ENCODE results near the gene RASSF3. TPM values are rescaled to one million over a fixed set of nuclear protein-coding genes. Genes with fewer than 3 reads are reported as not detected.
A peak's percentile ranks its signal among the peaks of the same experiment; 100 is the strongest.

The RASSF3 gene, protein sequence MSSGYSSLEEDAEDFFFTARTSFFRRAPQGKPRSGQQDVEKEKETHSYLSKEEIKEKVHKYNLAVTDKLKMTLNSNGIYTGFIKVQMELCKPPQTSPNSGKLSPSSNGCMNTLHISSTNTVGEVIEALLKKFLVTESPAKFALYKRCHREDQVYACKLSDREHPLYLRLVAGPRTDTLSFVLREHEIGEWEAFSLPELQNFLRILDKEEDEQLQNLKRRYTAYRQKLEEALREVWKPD
- total RNA-seq (100 to 1,000 TPM; 118 to 127 TPM), total RNA-seq (30.8 to 407 (median 175) reads per million in 172 experiments)
- 95.7 TPM for polyA plus RNA-seq (2013, experiment 1 of 2)
- polyA plus RNA-seq (2013, experiment 2 of 2), result 96.3 TPM

- intact Hi-C loops (cut with DNase I, micrococcal nuclease), result loop anchor here in 1 of 2 experiments (2.0 to 5.0 kb wide), 2 partner anchors 42 to 85 kb away; no protein-coding TSS in a partner anchor
- H3K4me1 Mint-ChIP-seq (ENCODE audit: low read depth), result peaks cover 43% of the 10 kb centered on the region
- Histone ChIP-seq H3K9me3 (ENCODE audit: control insufficient read depth in 1 of 2, insufficient read depth in 1 of 2, low read length in 2 of 2) (no peaks in the 10 kb centered on the region), H3K4me3 (ENCODE audit: low read length) (peak within 1 kb of the TSS; percentile 87), H3K27ac (ENCODE audit: low read depth in 1 of 2, low read length in 2 of 2) (peak within 1 kb of the TSS; percentile 69 to 86), H3K36me3 (ENCODE audit: insufficient read depth, low read length) (peaks cover 17% of the 10 kb centered on the region), H3K27me3 (ENCODE audit: control insufficient read depth in 1 of 2, insufficient read depth in 2 of 2, low read length in 2 of 2) (no peaks in the 10 kb centered on the region), H3K4me1 (ENCODE audit: insufficient read depth, low read length) (peaks cover 38% of the 10 kb centered on the region)
- H3K27me3 Mint-ChIP-seq, result no peaks in the 10 kb centered on the region
- peaks cover 55% of the 10 kb centered on the region for H3K36me3 Mint-ChIP-seq (ENCODE audit: low read depth)
- POLR2A ChIA-PET, result interaction anchor here (0.7 to 5.7 kb wide), 28 partner anchors 10 to 559 kb away, joined by 3 to 137 read pairs (median 6); partner anchors contain the start of genes C12orf56, KICS2 and LEMD3
- DNase-seq, result peak; percentile 46 to 92 (median 76)
- peak; percentile 57 for ATAC-seq (ENCODE audit: poor library complexity)
- H3K27ac Mint-ChIP-seq, result peak within 1 kb of the TSS; percentile 93
- TF ChIP-seq CTCF (IDR thresholded peaks at IDR 0.05), result no peak
- H3K4me3 Mint-ChIP-seq, result peak within 1 kb of the TSS; percentile 98
- H3K9me3 Mint-ChIP-seq, result no peaks in the 10 kb centered on the region
- CTCF ChIA-PET, result interaction anchor here (1.0 to 6.2 kb wide), 6 partner anchors 16 to 86 kb away, joined by 3 to 50 read pairs (median 6); no protein-coding TSS in a partner anchor
These were observed at the start of gene RASSF3 for GRCh38 chr12:64610079-64610659. Gene RASSF3 (plus strand): TSS chr12:64610495. CDS start chr12:64610633, 138 bp downstream.

- Mint-ChIP-seq H3K27ac (no peak overlapping the region), H3K4me3 (no peak overlapping the region), H3K9me3 (no peaks in the 10 kb centered on the region), H3K4me1 (ENCODE audit: low read depth) (peaks cover 10% of the 10 kb centered on the region), H3K27me3 (no peaks in the 10 kb centered on the region), H3K36me3 (ENCODE audit: low read depth) (no peaks in the 10 kb centered on the region)
- Histone ChIP-seq H3K4me3 (ENCODE audit: low read length) (no peak overlapping the region), H3K4me1 (ENCODE audit: insufficient read depth, low read length) (peaks cover 8% of the 10 kb centered on the region), H3K9me3 (ENCODE audit: control insufficient read depth in 1 of 2, insufficient read depth in 1 of 2, low read length in 2 of 2) (no peaks in the 10 kb centered on the region), H3K27me3 (ENCODE audit: control insufficient read depth in 1 of 2, insufficient read depth in 2 of 2, low read length in 2 of 2) (no peaks in the 10 kb centered on the region), H3K36me3 (ENCODE audit: insufficient read depth, low read length) (no peaks in the 10 kb centered on the region), H3K27ac (ENCODE audit: low read depth in 1 of 2, low read length in 2 of 2) (no peak overlapping the region)
- intact Hi-C loops (cut with DNase I, micrococcal nuclease), result no loop called here
- DNase-seq (no peak), ATAC-seq (ENCODE audit: poor library complexity) (no peak)
- no peak for TF ChIP-seq CTCF (IDR thresholded peaks at IDR 0.05)
- ChIA-PET POLR2A (no interaction called here), CTCF (no interaction called here)
These were observed 48.8 kb upstream of the RASSF3 start for GRCh38 chr12:64561302-64562136.

GRCh38 chr12:64566122-64566521 lies 44.2 kb upstream of the RASSF3 start:
- no peak overlapping the region for H3K27ac Mint-ChIP-seq
- intact Hi-C loops (cut with DNase I, micrococcal nuclease), result no loop called here
- Histone ChIP-seq H3K9me3 (ENCODE audit: control insufficient read depth in 1 of 2, insufficient read depth in 1 of 2, low read length in 2 of 2) (no peaks in the 10 kb centered on the region), H3K36me3 (ENCODE audit: insufficient read depth, low read length) (no peaks in the 10 kb centered on the region), H3K4me3 (ENCODE audit: low read length) (no peak overlapping the region), H3K27ac (ENCODE audit: low read depth in 1 of 2, low read length in 2 of 2) (no peak overlapping the region), H3K4me1 (ENCODE audit: insufficient read depth, low read length) (peaks cover 24% of the 10 kb centered on the region), H3K27me3 (ENCODE audit: control insufficient read depth in 1 of 2, insufficient read depth in 2 of 2, low read length in 2 of 2) (no peaks in the 10 kb centered on the region)
- no peak for DNase-seq
- H3K4me1 Mint-ChIP-seq (ENCODE audit: low read depth), result peaks cover 49% of the 10 kb centered on the region
- ChIA-PET POLR2A (interaction anchor here (0.6 kb wide), 1 partner anchor 133 kb away, joined by 3 read pairs; no protein-coding TSS in a partner anchor), CTCF (no interaction called here)
- no peak for ATAC-seq (ENCODE audit: poor library complexity)
- H3K27me3 Mint-ChIP-seq, result no peaks in the 10 kb centered on the region
- H3K4me3 Mint-ChIP-seq, result no peak overlapping the region
- no peak for TF ChIP-seq CTCF (IDR thresholded peaks at IDR 0.05)
- no peaks in the 10 kb centered on the region for H3K9me3 Mint-ChIP-seq
- H3K36me3 Mint-ChIP-seq (ENCODE audit: low read depth), result no peaks in the 10 kb centered on the region
